Liver (tissue), 9 donors: ENCODE measurements around the gene SLX4IP. TPM values are rescaled to one million over a fixed set of nuclear protein-coding genes. Genes with fewer than 3 reads are reported as not detected.

Experiments used
- DNase-seq: peaks from one replicate; pipeline ENCODE4 v3.0.0-alpha.2; 2017; ENCODE audit warnings: low spot score
- H3K27ac ChIP-seq, 2 donors: one replicate each; pipeline ENCODE4 v1.7.0; 2013; ENCODE audit warnings: inconsistent platforms in 2 of 2, low read length in 2 of 2, control low read depth in 1 of 2, low read depth in 1 of 2, mild to moderate bottlenecking in 1 of 2
- H3K27me3 ChIP-seq, 4 donors: one replicate each; pipeline versions ENCODE4 v1.6.1 to v1.7.0; 2013; ENCODE audit warnings: low read length in 3 of 4, inconsistent platforms in 1 of 4, mild to moderate bottlenecking in 1 of 4, moderate library complexity in 1 of 4; ENCODE audit not compliant: control insufficient read depth in 4 of 4, insufficient read depth in 4 of 4
- H3K36me3 ChIP-seq, 4 donors: one replicate each; pipeline versions ENCODE4 v1.6.1 to v1.7.0; 2013; ENCODE audit warnings: low read length in 3 of 4, mild to moderate bottlenecking in 3 of 4, low read depth in 1 of 4, moderate library complexity in 1 of 4; ENCODE audit not compliant: control insufficient read depth in 4 of 4, insufficient read depth in 3 of 4
- H3K4me1 ChIP-seq, 4 donors: one replicate each; pipeline versions ENCODE4 v1.6.1 to v1.7.0; 2013; ENCODE audit warnings: low read length in 3 of 4, mild to moderate bottlenecking in 3 of 4, moderate library complexity in 1 of 4; ENCODE audit not compliant: control insufficient read depth in 4 of 4, insufficient read depth in 4 of 4
- H3K4me3 ChIP-seq, 3 donors: one replicate each; pipeline versions ENCODE4 v1.6.1 to v1.7.0; 2013; ENCODE audit warnings: low read length in 3 of 3, control low read depth in 1 of 3, low read depth in 1 of 3, mild to moderate bottlenecking in 1 of 3
- H3K9ac ChIP-seq, 2 donors: one replicate each; pipeline ENCODE4 v1.7.0; 2013; ENCODE audit warnings: low read length in 2 of 2, mild to moderate bottlenecking in 2 of 2, moderate library complexity in 2 of 2, control low read depth in 1 of 2, low read depth in 1 of 2
- H3K9me3 ChIP-seq, 4 donors: one replicate each; pipeline versions ENCODE4 v1.6.1 to v1.7.0; 2013; ENCODE audit warnings: low read length in 3 of 4; ENCODE audit not compliant: control insufficient read depth in 4 of 4
- EGR1 ChIP-seq, 2 donors: IDR thresholded peaks; 2 replicates each; pipeline ENCODE4 v1.6.1; 2016 to 2018; ENCODE audit warnings: antibody characterized with exemption in 2 of 2, low read depth in 2 of 2
- FOXA1 ChIP-seq: IDR thresholded peaks from 2 replicates; pipeline ENCODE4 v1.6.1; 2016; ENCODE audit warnings: antibody characterized with exemption
- FOXA2 ChIP-seq: IDR thresholded peaks from 2 replicates; pipeline ENCODE4 v1.6.1; 2016; ENCODE audit warnings: antibody characterized with exemption
- GABPA ChIP-seq, 2 donors: IDR thresholded peaks in 1 of 2; conservative IDR thresholded peaks in 1 of 2; 2 replicates each; pipeline ENCODE4 v1.6.1; 2016; ENCODE audit warnings: antibody characterized with exemption in 2 of 2, mild to moderate bottlenecking in 1 of 2, moderate library complexity in 1 of 2
- HNF4A ChIP-seq, 2 donors: conservative IDR thresholded peaks; 2 replicates each; pipeline ENCODE4 v1.6.1; 2016; ENCODE audit warnings: antibody characterized with exemption in 2 of 2, mild to moderate bottlenecking in 2 of 2
- HNF4G ChIP-seq: IDR thresholded peaks from 2 replicates; pipeline ENCODE4 v1.6.1; 2016; ENCODE audit warnings: antibody characterized with exemption
- JUND ChIP-seq, 2 donors: IDR thresholded peaks; 2 replicates each; pipeline ENCODE4 v1.6.1; 2016; ENCODE audit warnings: antibody characterized with exemption in 2 of 2
- NR2F2 ChIP-seq: IDR thresholded peaks from 2 replicates; pipeline ENCODE4 v1.6.1; 2016; ENCODE audit warnings: antibody characterized with exemption
- RAD21 ChIP-seq, 2 donors: IDR thresholded peaks; 2 replicates each; pipeline ENCODE4 v1.6.1; 2016; ENCODE audit warnings: antibody characterized with exemption in 2 of 2, mild to moderate bottlenecking in 2 of 2
- RXRA ChIP-seq, 2 donors: IDR thresholded peaks; 2 replicates each; pipeline ENCODE4 v1.6.1; 2017 to 2018; ENCODE audit warnings: antibody characterized with exemption in 2 of 2, mild to moderate bottlenecking in 1 of 2
- SP1 ChIP-seq: IDR thresholded peaks from 2 replicates; pipeline ENCODE4 v1.6.1; 2018; ENCODE audit warnings: antibody characterized with exemption, mild to moderate bottlenecking
- YY1 ChIP-seq: IDR thresholded peaks from 2 replicates; pipeline ENCODE4 v1.6.1; 2016; ENCODE audit warnings: antibody characterized with exemption, mild to moderate bottlenecking
- WGBS: extraction: QIAGEN DNeasy Blood & Tissue Kit; methylation state at CpG from one replicate; pipeline ENCODE4 v1.1.7; 2013; 5-methylcytosine and 5-hydroxymethylcytosine counted together
- polyA plus RNA-seq, 2 donors: library from polyadenylated mRNA; stranded (reverse) in 1 of 2; unstranded in 1 of 2; fragments of 200-250 nt in 1 of 2; fragments of >200 nt in 1 of 2; fragmentation: Nextera tagmentation in 1 of 2; extraction: Ambion mirVana in 1 of 2; gene quantifications; one replicate each; pipeline versions ENCODE4 v1.2.1 to v1.2.3, GENCODE V29; 2013 to 2015
- total RNA-seq, 2 donors: library from RNA; depleted of rRNA; stranded (reverse); fragments of >200 nt; gene quantifications; one replicate each; pipeline ENCODE4 v1.2.3, GENCODE V29; 2014
- TF ChIP-seq, protein P1 (sequence below): IDR thresholded peaks from 2 replicates; pipeline ENCODE4 v1.6.1; 2016; ENCODE audit warnings: antibody characterized with exemption
- TF ChIP-seq, protein P2 (sequence below): fragments of 150-350 bp; IDR thresholded peaks from 2 replicates; pipeline ENCODE4 v1.5.1; 2017; ENCODE audit warnings: improper control_type of control experiment, low read depth, low read length; ENCODE audit not compliant: missing input control
- TF ChIP-seq, protein P3 (sequence below): IDR thresholded peaks from 2 replicates; pipeline ENCODE4 v1.6.1; 2016; ENCODE audit warnings: antibody characterized with exemption
- TF ChIP-seq, protein P4 (sequence below): IDR thresholded peaks from 2 replicates; pipeline ENCODE4 v1.6.1; 2016; ENCODE audit warnings: antibody characterized with exemption
- TF ChIP-seq, protein P5 (sequence below): IDR thresholded peaks from 2 replicates; pipeline ENCODE4 v1.6.1; 2016; ENCODE audit warnings: antibody characterized with exemption, mild to moderate bottlenecking
- donor health status: healthy.
- donor health status: healthy.
- donor health status: healthy.
- donor health status: healthy.
- donor health status: healthy.

SLX4IP gene
- total and polyA plus RNA-seq, 4 donors, result 1.1 to 3.4 (median 2.7) TPM

DNA sequence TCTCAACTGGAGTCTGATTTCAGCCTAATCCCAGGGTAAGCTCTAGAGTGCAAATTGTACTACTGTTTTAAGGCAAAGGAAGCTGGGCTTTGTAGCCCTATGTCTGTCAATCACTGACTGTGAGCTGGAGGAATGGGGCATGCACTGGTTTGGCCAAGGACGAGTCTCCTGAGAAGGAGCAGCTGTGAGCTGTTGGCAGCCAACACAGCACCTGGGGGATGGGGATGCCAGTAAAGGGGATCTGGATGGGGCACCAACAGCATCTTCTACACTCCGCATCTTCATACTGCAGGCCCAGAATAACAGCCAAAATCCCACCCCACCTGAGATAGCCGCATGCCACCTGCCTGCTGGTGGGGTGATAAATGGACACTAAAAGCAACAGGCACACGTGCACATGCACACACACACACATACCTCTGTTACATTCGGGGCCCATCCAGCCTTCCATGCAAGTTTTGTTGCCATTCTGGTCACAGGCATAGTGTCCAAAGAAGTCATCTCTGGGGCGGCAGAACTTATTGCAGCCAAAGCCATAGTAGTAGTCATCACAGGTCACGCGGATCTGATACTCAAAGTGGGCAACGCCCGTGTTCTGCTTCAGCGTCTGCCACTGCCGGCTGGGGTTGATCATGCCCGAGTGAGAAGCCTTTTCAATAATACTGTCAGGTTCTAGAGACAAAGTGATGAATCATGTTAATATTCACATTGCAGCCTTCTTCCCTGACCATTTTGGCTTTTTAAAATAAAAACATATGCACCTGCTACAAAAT, 223.1 kb downstream of the SLX4IP start (continued):
- TF ChIP-seq HNF4G (no peak), NR2F2 (no peak), FOXA1 (no peak), FOXA2 (no peak), JUND (IDR thresholded peaks at IDR 0.05) (no peak), GABPA (IDR thresholded peaks at IDR 0.05 in 1 of 2, conservative IDR thresholded peaks at IDR 0.05 in 1 of 2) (no peak)

DNA sequence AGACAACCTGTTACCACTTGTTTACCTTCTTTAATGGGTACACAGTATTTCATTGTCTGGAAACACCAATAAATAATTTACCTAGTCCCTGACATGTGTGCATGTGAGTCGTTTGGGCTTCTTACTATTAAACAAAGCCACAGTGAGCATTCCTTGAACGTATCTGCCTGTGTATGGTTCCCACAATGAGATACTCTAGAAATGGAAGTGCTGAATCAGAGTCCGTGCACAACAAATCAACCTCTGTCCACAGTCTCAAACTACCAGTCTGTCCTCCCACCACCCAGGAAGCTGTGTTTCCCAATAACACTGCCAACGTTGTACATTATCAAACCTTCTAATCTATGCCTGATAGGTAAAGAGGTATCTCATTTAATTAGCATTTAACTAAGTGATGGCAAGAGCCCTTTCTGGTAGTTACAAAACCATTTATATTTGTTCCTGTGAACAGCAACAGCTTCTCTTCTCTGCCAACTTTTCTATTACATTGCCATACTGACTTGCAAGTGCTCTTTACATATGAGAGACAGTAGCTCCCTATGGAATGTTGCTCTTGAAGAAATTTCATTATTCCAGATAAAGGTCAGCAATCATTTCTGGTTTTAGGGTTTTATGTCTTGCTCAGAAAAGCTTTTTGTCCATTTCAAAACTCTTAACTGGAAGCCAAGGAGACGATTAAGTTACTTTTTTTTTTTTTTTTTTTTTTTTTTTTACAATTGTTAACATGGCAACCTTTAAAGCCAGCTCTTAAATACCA, 223.9 kb downstream of the SLX4IP start:
- Histone ChIP-seq H3K4me3 (no peak overlapping the region), H3K36me3 (peaks cover 0 to 7% (median 2%) of the 10 kb centered on the region in 4 donors), H3K9ac (no peak overlapping the region), H3K27ac (no peak overlapping the region), H3K9me3 (no peaks in the 10 kb centered on the region), H3K4me1 (no peaks in the 10 kb centered on the region), H3K27me3 (no peaks in the 10 kb centered on the region)
- TF ChIP-seq RXRA (IDR thresholded peaks at IDR 0.05) (no peak), NR2F2 (no peak), FOXA1 (no peak), HNF4A (conservative IDR thresholded peaks at IDR 0.05) (no peak), EGR1 (IDR thresholded peaks at IDR 0.05; ENCODE audit: low read depth in 2 of 2) (no peak), FOXA2 (no peak), SP1 (no peak), YY1 (no peak), GABPA (IDR thresholded peaks at IDR 0.05 in 1 of 2, conservative IDR thresholded peaks at IDR 0.05 in 1 of 2) (no peak), RAD21 (IDR thresholded peaks at IDR 0.05) (no peak), JUND (IDR thresholded peaks at IDR 0.05) (no peak), HNF4G (no peak)
- TF ChIP-seq, protein P1, sequence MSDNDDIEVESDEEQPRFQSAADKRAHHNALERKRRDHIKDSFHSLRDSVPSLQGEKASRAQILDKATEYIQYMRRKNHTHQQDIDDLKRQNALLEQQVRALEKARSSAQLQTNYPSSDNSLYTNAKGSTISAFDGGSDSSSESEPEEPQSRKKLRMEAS, result no peak
- TF ChIP-seq, protein P2, sequence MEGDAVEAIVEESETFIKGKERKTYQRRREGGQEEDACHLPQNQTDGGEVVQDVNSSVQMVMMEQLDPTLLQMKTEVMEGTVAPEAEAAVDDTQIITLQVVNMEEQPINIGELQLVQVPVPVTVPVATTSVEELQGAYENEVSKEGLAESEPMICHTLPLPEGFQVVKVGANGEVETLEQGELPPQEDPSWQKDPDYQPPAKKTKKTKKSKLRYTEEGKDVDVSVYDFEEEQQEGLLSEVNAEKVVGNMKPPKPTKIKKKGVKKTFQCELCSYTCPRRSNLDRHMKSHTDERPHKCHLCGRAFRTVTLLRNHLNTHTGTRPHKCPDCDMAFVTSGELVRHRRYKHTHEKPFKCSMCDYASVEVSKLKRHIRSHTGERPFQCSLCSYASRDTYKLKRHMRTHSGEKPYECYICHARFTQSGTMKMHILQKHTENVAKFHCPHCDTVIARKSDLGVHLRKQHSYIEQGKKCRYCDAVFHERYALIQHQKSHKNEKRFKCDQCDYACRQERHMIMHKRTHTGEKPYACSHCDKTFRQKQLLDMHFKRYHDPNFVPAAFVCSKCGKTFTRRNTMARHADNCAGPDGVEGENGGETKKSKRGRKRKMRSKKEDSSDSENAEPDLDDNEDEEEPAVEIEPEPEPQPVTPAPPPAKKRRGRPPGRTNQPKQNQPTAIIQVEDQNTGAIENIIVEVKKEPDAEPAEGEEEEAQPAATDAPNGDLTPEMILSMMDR, result no peak
- TF ChIP-seq, protein P3, sequence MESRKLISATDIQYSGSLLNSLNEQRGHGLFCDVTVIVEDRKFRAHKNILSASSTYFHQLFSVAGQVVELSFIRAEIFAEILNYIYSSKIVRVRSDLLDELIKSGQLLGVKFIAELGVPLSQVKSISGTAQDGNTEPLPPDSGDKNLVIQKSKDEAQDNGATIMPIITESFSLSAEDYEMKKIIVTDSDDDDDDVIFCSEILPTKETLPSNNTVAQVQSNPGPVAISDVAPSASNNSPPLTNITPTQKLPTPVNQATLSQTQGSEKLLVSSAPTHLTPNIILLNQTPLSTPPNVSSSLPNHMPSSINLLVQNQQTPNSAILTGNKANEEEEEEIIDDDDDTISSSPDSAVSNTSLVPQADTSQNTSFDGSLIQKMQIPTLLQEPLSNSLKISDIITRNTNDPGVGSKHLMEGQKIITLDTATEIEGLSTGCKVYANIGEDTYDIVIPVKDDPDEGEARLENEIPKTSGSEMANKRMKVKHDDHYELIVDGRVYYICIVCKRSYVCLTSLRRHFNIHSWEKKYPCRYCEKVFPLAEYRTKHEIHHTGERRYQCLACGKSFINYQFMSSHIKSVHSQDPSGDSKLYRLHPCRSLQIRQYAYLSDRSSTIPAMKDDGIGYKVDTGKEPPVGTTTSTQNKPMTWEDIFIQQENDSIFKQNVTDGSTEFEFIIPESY, result no peak
- TF ChIP-seq, protein P4, sequence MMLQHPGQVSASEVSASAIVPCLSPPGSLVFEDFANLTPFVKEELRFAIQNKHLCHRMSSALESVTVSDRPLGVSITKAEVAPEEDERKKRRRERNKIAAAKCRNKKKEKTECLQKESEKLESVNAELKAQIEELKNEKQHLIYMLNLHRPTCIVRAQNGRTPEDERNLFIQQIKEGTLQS, result no peak
- TF ChIP-seq, protein P5, sequence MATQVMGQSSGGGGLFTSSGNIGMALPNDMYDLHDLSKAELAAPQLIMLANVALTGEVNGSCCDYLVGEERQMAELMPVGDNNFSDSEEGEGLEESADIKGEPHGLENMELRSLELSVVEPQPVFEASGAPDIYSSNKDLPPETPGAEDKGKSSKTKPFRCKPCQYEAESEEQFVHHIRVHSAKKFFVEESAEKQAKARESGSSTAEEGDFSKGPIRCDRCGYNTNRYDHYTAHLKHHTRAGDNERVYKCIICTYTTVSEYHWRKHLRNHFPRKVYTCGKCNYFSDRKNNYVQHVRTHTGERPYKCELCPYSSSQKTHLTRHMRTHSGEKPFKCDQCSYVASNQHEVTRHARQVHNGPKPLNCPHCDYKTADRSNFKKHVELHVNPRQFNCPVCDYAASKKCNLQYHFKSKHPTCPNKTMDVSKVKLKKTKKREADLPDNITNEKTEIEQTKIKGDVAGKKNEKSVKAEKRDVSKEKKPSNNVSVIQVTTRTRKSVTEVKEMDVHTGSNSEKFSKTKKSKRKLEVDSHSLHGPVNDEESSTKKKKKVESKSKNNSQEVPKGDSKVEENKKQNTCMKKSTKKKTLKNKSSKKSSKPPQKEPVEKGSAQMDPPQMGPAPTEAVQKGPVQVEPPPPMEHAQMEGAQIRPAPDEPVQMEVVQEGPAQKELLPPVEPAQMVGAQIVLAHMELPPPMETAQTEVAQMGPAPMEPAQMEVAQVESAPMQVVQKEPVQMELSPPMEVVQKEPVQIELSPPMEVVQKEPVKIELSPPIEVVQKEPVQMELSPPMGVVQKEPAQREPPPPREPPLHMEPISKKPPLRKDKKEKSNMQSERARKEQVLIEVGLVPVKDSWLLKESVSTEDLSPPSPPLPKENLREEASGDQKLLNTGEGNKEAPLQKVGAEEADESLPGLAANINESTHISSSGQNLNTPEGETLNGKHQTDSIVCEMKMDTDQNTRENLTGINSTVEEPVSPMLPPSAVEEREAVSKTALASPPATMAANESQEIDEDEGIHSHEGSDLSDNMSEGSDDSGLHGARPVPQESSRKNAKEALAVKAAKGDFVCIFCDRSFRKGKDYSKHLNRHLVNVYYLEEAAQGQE, result no peak
- 66% methylated on average over 5 of the region's 5 CpGs for WGBS
- DNase-seq, result no peak
